Stimulated activated CD4-positive, alpha-beta T cell treated with anti-CD3 and anti-CD28 coated beads, TNF-alpha, amount 100 ng/mL, for 48 hours (primary cell): ENCODE data around the gene SLC24A3.

Source experiments
- DNase-seq, 3 donors: peaks; one replicate each; pipeline ENCODE4 v3.0.0-alpha.2; 2020; ENCODE audit warnings: low read depth in 3 of 3

SLC24A3 gene

GRCh38 chr20:19713822-19714578, 501.6 kb downstream of the SLC24A3 start:
- no peak for DNase-seq

- DNase-seq = no peak
Measured at GRCh38 chr20:19714579-19714840, 502.1 kb downstream of the SLC24A3 start.

GRCh38 chr20:19715986-19716385, 503.5 kb downstream of the SLC24A3 start:
- DNase-seq = no peak

GRCh38 chr20:19718880-19719279, 506.4 kb downstream of the SLC24A3 start:
- no peak for DNase-seq

- DNase-seq = no peak
Measured at GRCh38 chr20:19720991-19721390, 508.5 kb downstream of the SLC24A3 start.

GRCh38 chr20:19723051-19723450, 510.6 kb downstream of the SLC24A3 start:
- no peak for DNase-seq

GRCh38 chr20:19723813-19724430, 511.5 kb downstream of the SLC24A3 start:
- no peak for DNase-seq

GRCh38 chr20:19725373-19725772, 512.9 kb downstream of the SLC24A3 start:
- DNase-seq = no peak

- DNase-seq = no peak
Measured at GRCh38 chr20:19725814-19726525, 513.5 kb downstream of the SLC24A3 start.

- no peak for DNase-seq
Measured at GRCh38 chr20:19727251-19727847, 514.9 kb downstream of the SLC24A3 start.

GRCh38 chr20:19729672-19730071, 517.2 kb downstream of the SLC24A3 start:
- DNase-seq = no peak

GRCh38 chr20:19730706-19731105, 518.3 kb downstream of the SLC24A3 start:
- DNase-seq = no peak

GRCh38 chr20:19734811-19735210, 522.4 kb downstream of the SLC24A3 start:
- no peak for DNase-seq

GRCh38 chr20:19735446-19735845, 523.0 kb downstream of the SLC24A3 start:
- peak in 1 of 3 donors; percentile 17 for DNase-seq

GRCh38 chr20:19737025-19737424, 524.6 kb downstream of the SLC24A3 start:
- DNase-seq = no peak

GRCh38 chr20:19738951-19739350, 526.5 kb downstream of the SLC24A3 start:
- DNase-seq = no peak

- no peak for DNase-seq
Measured at GRCh38 chr20:19739351-19739750, 526.9 kb downstream of the SLC24A3 start.

GRCh38 chr20:19740512-19740911, 528.1 kb downstream of the SLC24A3 start:
- DNase-seq = no peak

GRCh38 chr20:19741924-19742323, 529.5 kb downstream of the SLC24A3 start:
- no peak for DNase-seq

- no peak for DNase-seq
Measured at GRCh38 chr20:19742974-19743639, 530.7 kb downstream of the SLC24A3 start.

- no peak for DNase-seq
Measured at GRCh38 chr20:19743640-19743995, 531.2 kb downstream of the SLC24A3 start.

GRCh38 chr20:19745106-19745505, 532.7 kb downstream of the SLC24A3 start:
- DNase-seq = no peak
